ENCODE data around the gene ACTRT2.

Gene ACTRT2

DNA sequence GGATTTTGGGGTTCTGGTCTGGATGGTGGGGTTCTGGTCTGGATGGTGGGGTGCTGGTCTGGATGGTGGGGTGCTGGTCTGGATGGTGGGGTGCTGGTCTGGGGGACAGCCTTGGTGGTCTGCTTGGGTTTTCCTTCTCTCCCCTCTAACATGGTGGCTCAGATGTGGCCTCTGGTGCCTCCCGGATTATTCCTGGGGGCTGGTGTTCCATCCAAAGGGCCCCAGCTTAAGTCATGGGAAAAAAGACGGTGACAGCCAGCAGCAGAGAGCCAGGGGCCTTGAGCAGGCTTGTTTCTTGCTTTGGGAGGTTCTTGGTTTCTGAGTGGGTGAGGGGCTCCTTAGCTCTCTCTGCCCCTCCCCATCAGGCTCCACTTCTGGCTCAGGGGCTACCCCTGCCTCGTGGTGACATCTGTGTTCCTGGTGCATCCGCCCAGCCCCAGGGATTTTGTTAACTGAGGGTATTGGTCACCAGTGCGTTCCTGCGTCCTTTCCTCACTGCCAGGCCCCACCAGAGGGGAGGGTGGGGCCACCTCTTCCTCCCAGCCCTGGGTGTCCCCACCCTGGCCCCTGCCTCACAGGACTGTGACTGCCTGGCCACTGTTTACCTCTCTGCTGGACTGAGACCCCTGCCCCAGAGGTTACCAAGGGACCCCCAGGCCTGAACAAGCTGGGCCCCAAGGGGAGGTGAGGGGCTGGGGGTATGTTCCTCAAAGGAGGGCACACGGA, 43.2 kb upstream of the ACTRT2 start:
- H3K36me3 ChIP-seq (ENCODE audit: control insufficient read depth in 1 of 2, insufficient read depth in 2 of 2, low read length in 2 of 2): no peaks in the 10 kb centered on the region
- H2BK12ac ChIP-seq (ENCODE audit: low read length): no peak overlapping the region
- H3K9ac ChIP-seq (ENCODE audit: low read length): no peak overlapping the region
- H3K79me2 ChIP-seq (ENCODE audit: control insufficient read depth, insufficient read depth, low read length, poor library complexity): no peaks in the 10 kb centered on the region
- H3K14ac ChIP-seq (ENCODE audit: low read length): no peak overlapping the region
- no peak overlapping the region for H4K12ac ChIP-seq (ENCODE audit: low read depth, low read length)
- no peak overlapping the region for H2AK5ac ChIP-seq (ENCODE audit: low read length)
- H3K79me1 ChIP-seq (ENCODE audit: low read length): no peaks in the 10 kb centered on the region
- no peak overlapping the region for H3K23ac ChIP-seq (ENCODE audit: low read length)
- no peaks in the 10 kb centered on the region for H3K27me3 ChIP-seq (ENCODE audit: insufficient read depth, low read length)
- no peak overlapping the region for H2AFZ ChIP-seq (ENCODE audit: insufficient read depth, low read length, poor library complexity)
- H3K4me2 ChIP-seq (ENCODE audit: low read length): no peak overlapping the region
- no peak overlapping the region for H2BK120ac ChIP-seq (ENCODE audit: insufficient read depth, low read length, poor library complexity)
- H3K18ac ChIP-seq (ENCODE audit: low read length): no peak overlapping the region
- H4K91ac ChIP-seq (ENCODE audit: low read depth, low read length): no peak overlapping the region
- no peak for DNase-seq
- H3K4ac ChIP-seq (ENCODE audit: low read depth, low read length): no peak overlapping the region
- H2BK5ac ChIP-seq (ENCODE audit: low read depth, low read length, poor library complexity): no peak overlapping the region
- no peak overlapping the region for H4K8ac ChIP-seq (ENCODE audit: low read depth, low read length)
- no peak overlapping the region for H3K4me3 ChIP-seq (ENCODE audit: low read depth, low read length)
- no peak overlapping the region for H3K27ac ChIP-seq (ENCODE audit: low read depth, low read length)
- no CpG with 5 or more reads among the region's 7 CpGs for WGBS (ENCODE audit: extremely low coverage, insufficient coverage, insufficient read length)
- H3K9me3 ChIP-seq (ENCODE audit: insufficient read depth, low read depth, low read length): peaks cover 41% of the 10 kb centered on the region
- no peaks in the 10 kb centered on the region for H3K4me1 ChIP-seq (ENCODE audit: control insufficient read depth in 1 of 2, insufficient read depth in 2 of 2, low read length in 2 of 2)

DNA sequence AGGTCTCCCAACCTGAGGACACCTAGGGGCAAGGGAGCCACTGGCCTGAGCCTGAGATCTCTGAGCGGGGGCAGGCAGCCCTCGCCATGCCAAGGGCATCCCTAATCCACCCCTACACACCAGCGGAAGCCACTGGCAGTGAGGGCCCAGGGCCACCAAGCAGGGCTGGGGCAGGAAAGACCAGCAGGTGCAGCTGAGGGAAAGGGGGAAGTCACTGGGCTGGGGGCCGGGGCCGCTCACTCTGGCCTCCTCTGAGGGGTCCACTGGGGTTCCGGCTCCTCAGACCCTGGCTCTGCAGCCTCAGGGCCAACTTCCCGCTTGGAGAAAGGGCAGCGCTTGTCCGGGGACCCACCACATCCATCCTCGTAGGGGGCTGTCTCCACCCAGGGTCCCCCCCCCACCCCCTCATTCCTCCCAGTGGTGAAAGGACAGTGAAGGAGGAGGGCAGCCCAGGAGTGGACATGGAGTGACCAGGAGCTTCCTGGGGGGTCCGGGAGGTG, 42.5 kb upstream of the ACTRT2 start:
- Histone ChIP-seq H3K4me2 (ENCODE audit: low read length) (no peak overlapping the region), H4K91ac (ENCODE audit: low read depth, low read length) (no peak overlapping the region)

DNA sequence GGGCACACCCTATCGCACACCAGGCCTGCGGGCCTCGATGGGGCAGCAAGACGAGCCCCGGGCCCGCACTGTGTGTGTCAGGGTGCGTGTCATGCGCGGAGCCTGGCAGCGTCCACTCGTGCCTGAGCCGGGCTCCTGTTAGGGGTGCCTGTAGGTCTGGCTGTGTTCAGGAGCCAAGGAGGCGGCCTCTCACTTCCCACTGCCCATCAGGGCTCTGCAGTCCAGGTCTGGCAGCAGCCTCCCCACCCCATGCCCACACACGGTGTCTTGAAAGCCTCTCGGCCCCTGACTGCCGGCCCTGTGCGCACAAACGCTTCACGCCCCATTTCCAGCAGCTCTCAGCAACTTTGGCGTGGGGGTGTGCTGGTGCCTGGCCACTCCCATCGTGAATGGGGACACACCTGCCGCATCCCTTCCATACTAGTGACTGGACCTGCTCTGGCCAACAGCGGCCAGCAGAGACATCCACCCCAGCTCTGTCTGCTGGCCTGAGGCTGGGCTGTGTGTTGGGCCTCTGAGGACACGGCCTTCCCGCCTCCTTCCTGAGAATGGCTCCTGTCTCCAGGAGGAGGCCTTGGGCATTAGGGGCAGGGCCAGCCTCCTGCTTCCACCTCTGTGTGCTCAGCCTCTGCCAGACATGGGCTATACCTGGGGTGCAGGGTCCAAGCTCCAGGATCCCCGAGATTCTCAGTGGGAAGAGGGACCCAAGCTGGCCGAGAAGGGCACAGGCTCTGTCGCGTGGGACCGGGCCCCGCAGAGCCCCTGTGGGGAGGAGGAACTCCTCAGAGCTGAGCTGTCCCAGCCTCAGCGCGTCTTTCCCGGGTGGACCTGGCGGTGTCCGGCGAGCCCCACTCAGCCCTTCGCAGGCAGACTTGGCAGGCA, 41.8 kb upstream of the ACTRT2 start:
- Histone ChIP-seq H4K8ac (ENCODE audit: low read depth, low read length) (no peak overlapping the region), H3K4me3 (ENCODE audit: low read depth, low read length) (no peak overlapping the region), H3K79me2 (ENCODE audit: control insufficient read depth, insufficient read depth, low read length, poor library complexity) (no peaks in the 10 kb centered on the region), H2BK120ac (ENCODE audit: insufficient read depth, low read length, poor library complexity) (no peak overlapping the region), H3K36me3 (ENCODE audit: control insufficient read depth in 1 of 2, insufficient read depth in 2 of 2, low read length in 2 of 2) (no peaks in the 10 kb centered on the region), H3K79me1 (ENCODE audit: low read length) (no peaks in the 10 kb centered on the region), H2BK12ac (ENCODE audit: low read length) (no peak overlapping the region), H2BK5ac (ENCODE audit: low read depth, low read length, poor library complexity) (no peak overlapping the region), H3K27ac (ENCODE audit: low read depth, low read length) (no peak overlapping the region), H4K12ac (ENCODE audit: low read depth, low read length) (no peak overlapping the region), H2AFZ (ENCODE audit: insufficient read depth, low read length, poor library complexity) (no peak overlapping the region), H3K18ac (ENCODE audit: low read length) (no peak overlapping the region), H3K4ac (ENCODE audit: low read depth, low read length) (no peak overlapping the region), H3K9ac (ENCODE audit: low read length) (no peak overlapping the region), H3K9me3 (ENCODE audit: insufficient read depth, low read depth, low read length) (peaks cover 31% of the 10 kb centered on the region), H3K4me1 (ENCODE audit: control insufficient read depth in 1 of 2, insufficient read depth in 2 of 2, low read length in 2 of 2) (no peaks in the 10 kb centered on the region), H3K14ac (ENCODE audit: low read length) (no peak overlapping the region), H3K4me2 (ENCODE audit: low read length) (no peak overlapping the region), H2AK5ac (ENCODE audit: low read length) (no peak overlapping the region), H4K91ac (ENCODE audit: low read depth, low read length) (no peak overlapping the region), H3K23ac (ENCODE audit: low read length) (no peak overlapping the region), H3K27me3 (ENCODE audit: insufficient read depth, low read length) (no peaks in the 10 kb centered on the region)
- DNase-seq: no peak
- WGBS (ENCODE audit: extremely low coverage, insufficient coverage, insufficient read length): no CpG with 5 or more reads among the region's 38 CpGs

More for the DNA sequence above, 42.5 kb upstream of the ACTRT2 start:
- Histone ChIP-seq H3K4me3 (ENCODE audit: low read depth, low read length) (peak overlapping the region; percentile 41), H3K4ac (ENCODE audit: low read depth, low read length) (no peak overlapping the region), H3K79me1 (ENCODE audit: low read length) (no peaks in the 10 kb centered on the region), H4K8ac (ENCODE audit: low read depth, low read length) (no peak overlapping the region), H3K27ac (ENCODE audit: low read depth, low read length) (no peak overlapping the region), H3K14ac (ENCODE audit: low read length) (no peak overlapping the region), H2BK12ac (ENCODE audit: low read length) (no peak overlapping the region), H2BK5ac (ENCODE audit: low read depth, low read length, poor library complexity) (no peak overlapping the region), H2AFZ (ENCODE audit: insufficient read depth, low read length, poor library complexity) (no peak overlapping the region), H3K18ac (ENCODE audit: low read length) (no peak overlapping the region), H3K36me3 (ENCODE audit: control insufficient read depth in 1 of 2, insufficient read depth in 2 of 2, low read length in 2 of 2) (no peaks in the 10 kb centered on the region), H3K4me1 (ENCODE audit: control insufficient read depth in 1 of 2, insufficient read depth in 2 of 2, low read length in 2 of 2) (no peaks in the 10 kb centered on the region), H4K12ac (ENCODE audit: low read depth, low read length) (no peak overlapping the region), H3K23ac (ENCODE audit: low read length) (no peak overlapping the region), H3K79me2 (ENCODE audit: control insufficient read depth, insufficient read depth, low read length, poor library complexity) (no peaks in the 10 kb centered on the region), H2AK5ac (ENCODE audit: low read length) (no peak overlapping the region), H3K27me3 (ENCODE audit: insufficient read depth, low read length) (no peaks in the 10 kb centered on the region), H2BK120ac (ENCODE audit: insufficient read depth, low read length, poor library complexity) (no peak overlapping the region), H3K9me3 (ENCODE audit: insufficient read depth, low read depth, low read length) (peaks cover 38% of the 10 kb centered on the region), H3K9ac (ENCODE audit: low read length) (no peak overlapping the region)
- no CpG with 5 or more reads among the region's 11 CpGs for WGBS (ENCODE audit: extremely low coverage, insufficient coverage, insufficient read length)
- no peak for DNase-seq

DNA sequence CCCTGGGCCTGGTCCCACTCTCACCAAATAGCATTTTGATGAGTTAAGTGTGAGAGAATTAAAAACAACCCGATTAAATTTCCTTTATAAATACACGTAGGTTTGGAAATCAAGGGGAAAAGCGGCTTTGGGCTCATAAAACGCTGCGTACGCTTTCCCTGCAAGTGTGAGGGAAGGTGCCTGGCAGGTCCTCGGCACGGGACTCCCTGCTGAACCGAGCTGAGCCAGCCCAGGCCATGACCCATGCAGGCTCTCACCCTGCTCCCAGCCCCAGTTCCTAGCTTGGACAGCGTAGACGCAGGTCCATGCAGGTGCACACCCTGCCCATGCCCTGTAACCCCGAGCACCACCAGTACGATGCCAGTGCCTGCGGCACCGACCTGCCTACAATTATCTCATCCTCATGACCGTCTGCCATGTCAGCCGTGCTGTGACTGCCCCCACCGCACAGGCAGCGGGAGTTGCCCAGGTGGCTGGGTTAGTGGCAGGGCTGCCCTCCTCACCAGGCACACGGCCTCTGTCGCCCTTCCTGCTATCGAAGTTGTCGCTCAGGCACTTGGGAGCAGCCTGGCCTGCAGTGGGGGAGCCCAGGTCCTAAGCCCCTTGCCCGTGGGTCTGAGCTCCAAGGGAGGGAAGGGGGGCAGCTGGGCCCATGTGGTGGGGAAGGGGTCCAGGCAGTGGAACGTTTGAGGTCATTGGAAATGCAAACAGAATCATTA, 41.0 kb upstream of the ACTRT2 start:
- Histone ChIP-seq H3K4me3 (ENCODE audit: low read depth, low read length) (no peak overlapping the region), H3K27ac (ENCODE audit: low read depth, low read length) (no peak overlapping the region), H3K4me2 (ENCODE audit: low read length) (no peak overlapping the region), H3K4ac (ENCODE audit: low read depth, low read length) (no peak overlapping the region), H2AK5ac (ENCODE audit: low read length) (no peak overlapping the region), H2BK120ac (ENCODE audit: insufficient read depth, low read length, poor library complexity) (no peak overlapping the region), H3K14ac (ENCODE audit: low read length) (no peak overlapping the region), H3K4me1 (ENCODE audit: control insufficient read depth in 1 of 2, insufficient read depth in 2 of 2, low read length in 2 of 2) (no peaks in the 10 kb centered on the region), H2BK12ac (ENCODE audit: low read length) (no peak overlapping the region), H2AFZ (ENCODE audit: insufficient read depth, low read length, poor library complexity) (no peak overlapping the region), H3K27me3 (ENCODE audit: insufficient read depth, low read length) (no peaks in the 10 kb centered on the region), H4K8ac (ENCODE audit: low read depth, low read length) (no peak overlapping the region), H3K9ac (ENCODE audit: low read length) (no peak overlapping the region), H4K91ac (ENCODE audit: low read depth, low read length) (no peak overlapping the region), H2BK5ac (ENCODE audit: low read depth, low read length, poor library complexity) (no peak overlapping the region), H3K18ac (ENCODE audit: low read length) (no peak overlapping the region), H3K79me1 (ENCODE audit: low read length) (no peaks in the 10 kb centered on the region), H3K9me3 (ENCODE audit: insufficient read depth, low read depth, low read length) (peaks cover 24% of the 10 kb centered on the region), H3K23ac (ENCODE audit: low read length) (no peak overlapping the region), H3K79me2 (ENCODE audit: control insufficient read depth, insufficient read depth, low read length, poor library complexity) (no peaks in the 10 kb centered on the region), H4K12ac (ENCODE audit: low read depth, low read length) (no peak overlapping the region), H3K36me3 (ENCODE audit: control insufficient read depth in 1 of 2, insufficient read depth in 2 of 2, low read length in 2 of 2) (no peaks in the 10 kb centered on the region)
- DNase-seq: no peak
- no CpG with 5 or more reads among the region's 25 CpGs for WGBS (ENCODE audit: extremely low coverage, insufficient coverage, insufficient read length)
